Measurements from ENCODE around the gene GCK. TPM values are rescaled to one million over a fixed set of nuclear protein-coding genes. Genes with fewer than 3 reads are reported as not detected.

GCK gene
- total and polyA plus RNA-seq, 2 donors (not counting 3 experiments of a cell fraction or from before 2014, with no cell fraction given), result 0.17 to 0.51 TPM

GRCh38 chr7:44188480-44189225 lies 586 bp downstream of the GCK start:
- H3K9me3 ChIP-seq (replicated peaks; ENCODE audit: control insufficient read depth, insufficient read depth, low read length), result no peaks in the 10 kb centered on the region
- no peaks in the 10 kb centered on the region for H3K79me2 ChIP-seq (ENCODE audit: control insufficient read depth, insufficient read depth, low read length)
- intact Hi-C loops (cut with micrococcal nuclease), result no loop called here
- H3K4me3 ChIP-seq (replicated peaks in 1 of 3; ENCODE audit: insufficient read depth in 1 of 3, low read depth in 1 of 3, low read length in 3 of 3), result no peak overlapping the region
- no peak for DNase-seq (ENCODE audit: low read depth, low spot score)
- no peak overlapping the region for H3K27ac ChIP-seq (ENCODE audit: insufficient read depth, low read depth, low read length)
- H3K4me2 ChIP-seq (ENCODE audit: insufficient read depth, low read length), result no peak overlapping the region
- TF ChIP-seq POLR2AphosphoS5 (IDR thresholded peaks at IDR 0.05; ENCODE audit: insufficient read depth, low read depth, low read length) (no peak), GATA2 (IDR thresholded peaks at IDR 0.05; ENCODE audit: insufficient read depth, insufficient read length, low read depth, low read length) (no peak), FOS (IDR thresholded peaks at IDR 0.05; ENCODE audit: borderline replicate concordance, insufficient read depth, low read length) (no peak), MAX (IDR thresholded peaks at IDR 0.05; ENCODE audit: insufficient read depth, insufficient read length) (no peak), CTCF (IDR thresholded peaks at IDR 0.05; ENCODE audit: extremely low read depth in 1 of 2, insufficient read depth in 1 of 2, low read depth in 1 of 2, low read length in 2 of 2) (no peak), EZH2 (IDR thresholded peaks at IDR 0.05; ENCODE audit: borderline replicate concordance, low read depth, low read length, severe bottlenecking) (no peak), MYC (IDR thresholded peaks at IDR 0.05; ENCODE audit: low read depth, low read length) (no peak), POLR2A (IDR thresholded peaks at IDR 0.05; ENCODE audit: low read depth, low read length) (no peak), JUN (IDR thresholded peaks at IDR 0.05; ENCODE audit: borderline replicate concordance, insufficient read depth, insufficient read length, low read depth) (no peak)
- no peaks in the 10 kb centered on the region for H3K9me1 ChIP-seq (replicated peaks; ENCODE audit: control insufficient read depth, extremely low read depth, insufficient read depth, low read length)
- no peaks in the 10 kb centered on the region for H4K20me1 ChIP-seq (replicated peaks; ENCODE audit: control insufficient read depth, extremely low read depth, insufficient read depth, low read length)
- no peak overlapping the region for H3K9ac ChIP-seq (replicated peaks; ENCODE audit: extremely low read depth, insufficient read depth, low read length)
- H3K36me3 ChIP-seq (ENCODE audit: control insufficient read depth in 2 of 2, extremely low read depth in 1 of 2, insufficient read depth in 2 of 2, low read length in 2 of 2), result no peaks in the 10 kb centered on the region
- POLR2A ChIA-PET, result no interaction called here
- dilution Hi-C loops (cut with MboI; ENCODE audit: extremely low pct_ligation_motif_present, low sequenced_read_pairs), result no loop called here
- H2AFZ ChIP-seq (ENCODE audit: low read depth, low read length), result no peak overlapping the region
- FAIRE-seq, result no peak
- CTCF ChIA-PET, result no interaction called here
- H3K4me1 ChIP-seq (ENCODE audit: control insufficient read depth, extremely low read depth, insufficient read depth, low read length), result peaks cover 5% of the 10 kb centered on the region
- H3K27me3 ChIP-seq (ENCODE audit: control insufficient read depth in 2 of 2, insufficient read depth in 2 of 2, low read length in 2 of 2), result peaks cover 4 to 10% of the 10 kb centered on the region in 2 experiments
- BruUV-seq (replicated peaks), result no TSS peak
